Ovary (tissue), 3 donors: ENCODE measurements around the gene IL36B.

Source experiments
- CTCF ChIP-seq, 3 donors: fragments of 450-650 bp in 2 of 3; fragments of 200-600 bp in 1 of 3; IDR thresholded peaks; one replicate each; pipeline versions ENCODE4 v1.5.1 to v1.8.0; 2016 to 2022; ENCODE audit warnings: antibody characterized with exemption in 3 of 3, mild to moderate bottlenecking in 1 of 3
- POLR2A ChIP-seq: fragments of 450-650 bp; IDR thresholded peaks from one replicate; pipeline ENCODE4 v1.6.1; 2017; ENCODE audit warnings: antibody characterized with exemption, mild to moderate bottlenecking, moderate library complexity
- donor health status: DM: no; HTN: no; CAD: no.

GRCh38 chr2:113032737-113033136 is 19.9 kb downstream of the IL36B start:
- TF ChIP-seq CTCF (IDR thresholded peaks at IDR 0.05) (no peak), POLR2A (no peak)
